ENCODE results near the gene SHD. TPM values are rescaled to one million over a fixed set of nuclear protein-coding genes. Genes with fewer than 3 reads are reported as not detected.

SHD gene
- total RNA-seq, 1 donor from 2014 or later, result not detected

DNA sequence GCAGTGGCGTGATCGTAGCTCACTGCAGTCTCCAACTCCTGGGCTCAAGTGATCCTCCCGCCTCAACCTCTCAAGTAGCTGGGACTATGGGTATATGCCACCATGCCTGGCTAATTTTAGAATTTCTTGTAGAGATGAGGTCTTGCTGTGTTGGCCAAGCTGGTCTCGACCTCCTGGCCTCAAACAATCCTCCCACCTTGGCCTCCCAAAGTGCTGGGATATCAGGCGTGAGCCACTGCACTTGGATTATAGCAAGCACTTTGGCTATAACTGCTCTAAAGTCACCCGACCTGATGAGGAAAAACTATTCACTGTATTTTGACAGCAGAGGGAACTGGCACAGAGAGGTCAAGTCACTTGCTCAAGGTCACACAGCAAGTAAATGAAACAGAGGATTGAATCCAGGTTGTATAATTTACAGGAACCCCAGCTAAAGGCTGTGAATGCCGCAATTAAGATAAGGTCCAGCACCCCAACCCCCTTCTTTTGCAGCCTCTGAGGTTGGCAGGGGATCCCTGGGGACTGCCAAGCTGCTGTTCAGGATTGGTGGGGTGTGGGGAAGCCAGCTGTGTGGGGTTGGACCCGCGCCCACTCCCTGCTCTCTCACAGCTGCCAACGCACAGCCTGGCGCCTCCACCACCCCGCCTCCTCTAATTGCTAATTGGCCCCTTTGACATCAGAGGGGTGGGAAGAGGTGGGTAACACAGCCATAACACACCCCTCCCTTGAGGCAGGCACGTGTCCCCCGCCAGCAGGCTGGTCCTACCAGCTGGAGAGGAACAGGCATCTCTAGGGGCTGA lies 17.1 kb downstream of the SHD start:
- no peak for DNase-seq (ENCODE audit: extremely low read depth, low read depth, low spot score)

DNA sequence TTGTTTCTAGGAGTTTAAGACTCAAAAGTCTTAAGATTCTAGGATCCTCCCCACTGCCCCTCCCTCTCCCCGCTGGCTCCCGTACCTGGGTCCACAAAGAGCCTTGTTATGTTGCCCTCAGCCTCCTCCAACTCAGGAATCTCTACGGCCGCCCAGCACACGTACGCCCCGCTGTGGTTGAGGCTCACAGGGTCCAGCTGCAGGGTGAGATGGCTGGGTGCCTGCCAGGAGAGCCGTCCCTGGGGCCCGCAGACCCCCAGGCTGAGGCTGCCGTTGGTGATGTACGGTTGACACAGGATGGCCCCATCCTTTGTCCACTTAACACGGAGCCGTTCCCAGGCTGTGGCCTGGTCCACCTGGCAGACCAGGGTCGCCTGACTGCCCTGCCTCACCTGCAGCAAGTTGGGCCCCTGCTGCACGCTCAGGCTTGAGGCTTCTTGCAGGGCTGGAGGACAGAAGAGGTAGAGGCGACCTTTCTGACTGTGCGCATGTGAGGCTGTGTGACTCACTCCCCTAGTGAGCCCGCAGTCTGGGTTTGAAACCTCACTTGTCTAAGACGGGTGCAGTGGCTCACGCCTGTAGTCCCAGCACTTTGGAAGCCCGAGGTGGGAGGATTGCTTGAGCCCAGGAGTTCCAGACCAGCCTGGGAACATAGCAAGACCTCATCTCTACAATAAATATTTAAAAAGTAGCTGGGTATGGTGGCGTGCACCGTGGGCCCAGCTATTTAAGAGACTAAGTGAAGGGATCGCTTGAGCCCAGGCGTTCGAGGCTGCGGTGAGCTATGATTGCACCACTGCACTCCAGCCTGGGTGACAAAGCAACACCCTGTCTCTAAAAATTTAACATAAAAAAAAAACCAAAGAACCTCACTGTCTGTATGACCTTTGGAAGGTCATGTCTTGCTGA lies 19.1 kb downstream of the SHD start:
- no peak for DNase-seq (ENCODE audit: extremely low read depth, low read depth, low spot score)

DNA sequence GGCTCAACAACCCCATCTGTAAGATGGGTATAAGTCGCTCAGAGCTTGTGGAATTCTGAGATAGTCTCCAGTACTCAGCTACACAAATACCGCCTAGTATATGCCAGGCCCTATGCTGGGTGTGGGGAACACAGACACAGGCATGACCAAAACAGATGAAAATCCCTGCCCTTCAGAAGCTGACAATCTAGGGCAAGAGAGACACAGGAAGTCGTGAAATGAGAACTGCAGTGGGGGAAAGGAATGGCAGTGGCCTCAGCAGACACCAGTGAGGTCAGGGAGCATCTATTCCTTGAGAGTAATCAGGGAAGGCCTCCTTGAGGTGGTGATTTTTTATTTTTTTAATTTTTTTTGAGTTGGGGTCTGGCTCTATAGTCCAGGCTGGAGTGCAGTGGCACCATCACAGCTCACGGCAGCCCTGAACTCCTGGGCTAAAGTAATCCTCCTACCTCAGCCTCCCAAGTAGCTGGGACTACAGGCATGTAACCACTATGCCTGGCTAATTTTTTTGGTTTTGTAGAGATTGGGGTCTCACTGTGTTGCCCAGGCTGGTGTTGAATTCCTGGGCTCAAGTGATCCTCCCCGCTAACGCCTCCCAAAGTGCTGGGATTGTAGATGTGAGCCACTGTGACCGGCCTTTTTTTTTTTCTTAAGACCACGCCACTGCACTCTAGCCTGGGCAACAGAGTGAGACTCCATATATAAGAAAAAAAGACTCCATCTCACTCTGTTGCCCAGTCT lies 19.9 kb downstream of the SHD start:
- DNase-seq (ENCODE audit: extremely low read depth, low read depth, low spot score), result no peak

GRCh38 chr19:4300589-4300988 lies 21.5 kb downstream of the SHD start:
- no peak for DNase-seq (ENCODE audit: extremely low read depth, low read depth, low spot score)

GRCh38 chr19:4301590-4302242 lies 22.6 kb downstream of the SHD start:
- DNase-seq (ENCODE audit: extremely low read depth, low read depth, low spot score), result no peak

DNA sequence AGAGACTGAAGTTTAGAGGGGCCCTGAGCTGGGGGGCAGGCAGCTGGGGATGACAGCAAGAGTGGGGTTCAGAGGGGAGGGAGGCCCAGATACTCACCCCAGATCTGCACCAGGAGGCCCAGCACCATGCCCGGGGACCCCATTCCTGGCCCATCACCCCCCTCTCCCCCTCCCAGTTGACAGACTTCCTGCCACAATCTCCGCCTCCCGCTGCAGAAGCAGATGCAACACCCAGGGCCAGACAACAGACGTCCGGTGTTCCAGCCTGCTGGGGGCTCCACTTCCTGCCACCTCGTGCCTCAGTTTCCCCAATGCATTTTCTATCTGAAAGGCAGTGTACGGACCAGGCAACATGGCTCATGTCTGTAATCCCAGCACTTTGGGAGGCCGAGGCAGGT lies 23.2 kb downstream of the SHD start, which contains the start of gene TMIGD2:
TSS of gene TMIGD2 (minus strand) at position 147 of the 398 bp plus-strand sequence. CDS start at position 143, 4 bp downstream.
- DNase-seq (ENCODE audit: extremely low read depth, low read depth, low spot score), result no peak

DNA sequence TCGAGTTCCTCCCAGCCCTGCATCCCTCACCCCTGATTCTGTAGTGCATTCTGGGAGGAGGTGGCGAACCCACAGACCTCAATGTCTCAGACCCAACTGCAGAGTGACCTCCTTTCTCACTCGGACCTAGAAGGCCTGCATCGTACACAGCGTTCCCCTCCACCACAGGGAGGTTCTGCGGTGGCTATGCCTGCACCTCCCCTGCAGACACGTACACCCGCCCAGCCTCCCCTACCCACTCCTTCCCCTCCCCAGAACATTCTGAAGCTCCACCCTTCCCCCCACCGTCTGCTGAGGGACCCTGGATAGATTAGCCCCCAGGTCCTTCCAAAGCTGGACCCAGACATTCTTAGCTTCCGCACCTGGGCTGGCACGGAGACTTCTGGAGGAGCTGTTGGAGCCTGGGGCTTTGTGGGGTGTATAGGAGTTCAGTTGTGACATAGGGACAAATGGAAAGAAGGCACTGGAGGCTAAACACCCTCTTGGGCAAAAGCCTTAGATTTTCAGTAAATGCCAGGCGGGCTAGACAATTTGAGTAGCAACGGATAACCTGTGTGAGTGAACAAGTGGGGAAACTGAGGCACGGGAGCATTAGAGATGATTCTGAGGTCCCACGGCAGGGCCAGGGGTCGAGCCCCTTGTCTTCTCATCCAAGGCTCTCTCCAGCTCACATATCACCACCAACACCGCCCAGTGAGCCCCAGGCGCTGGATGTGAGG lies 24.9 kb downstream of the SHD start:
- DNase-seq (ENCODE audit: extremely low read depth, low read depth, low spot score), result no peak

DNA sequence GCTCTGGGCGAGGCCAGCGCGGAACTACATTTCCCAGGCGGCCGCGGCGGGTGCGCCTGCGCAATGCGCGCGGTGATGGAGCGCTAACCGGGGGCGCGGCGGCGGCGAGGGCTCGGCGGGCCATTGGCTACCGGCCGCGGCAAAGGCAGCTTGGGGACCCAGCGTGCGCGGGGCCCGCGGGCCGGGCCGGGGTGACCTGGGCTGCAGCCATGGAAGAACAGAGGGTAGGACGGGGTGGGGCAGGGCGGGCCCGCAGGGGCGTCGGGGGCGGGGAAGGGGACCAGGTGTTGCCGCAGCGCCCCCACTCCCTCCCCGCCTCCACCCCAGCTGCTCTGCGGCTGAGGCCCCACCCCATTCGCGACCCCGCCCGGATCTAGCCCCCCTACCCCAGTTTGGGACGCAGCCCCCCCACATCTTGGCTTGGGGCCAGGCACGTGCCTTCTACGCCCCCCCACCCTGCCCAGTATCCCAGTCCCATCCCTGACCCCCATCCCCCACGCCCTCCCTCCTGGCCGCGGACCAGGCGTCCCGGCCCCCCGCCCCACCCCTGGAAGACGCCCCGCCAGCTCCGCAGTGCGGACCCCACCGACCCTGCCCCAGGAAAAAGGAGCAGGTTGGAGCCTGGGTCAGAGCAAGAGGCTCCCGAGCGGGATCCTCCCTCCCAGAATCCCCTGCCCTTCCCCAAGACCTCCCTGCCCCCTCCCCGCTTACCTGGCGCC lies 25.6 kb downstream of the SHD start, which contains the start of gene FSD1:
TSS of gene FSD1 (plus strand) at position 61 of the 719 bp plus-strand sequence. CDS start at position 210, 149 bp downstream.
- DNase-seq (ENCODE audit: extremely low read depth, low read depth, low spot score), result no peak

- no peak for DNase-seq (ENCODE audit: extremely low read depth, low read depth, low spot score)
Measured at GRCh38 chr19:4305257-4305612, 26.2 kb downstream of the SHD start.

DNA sequence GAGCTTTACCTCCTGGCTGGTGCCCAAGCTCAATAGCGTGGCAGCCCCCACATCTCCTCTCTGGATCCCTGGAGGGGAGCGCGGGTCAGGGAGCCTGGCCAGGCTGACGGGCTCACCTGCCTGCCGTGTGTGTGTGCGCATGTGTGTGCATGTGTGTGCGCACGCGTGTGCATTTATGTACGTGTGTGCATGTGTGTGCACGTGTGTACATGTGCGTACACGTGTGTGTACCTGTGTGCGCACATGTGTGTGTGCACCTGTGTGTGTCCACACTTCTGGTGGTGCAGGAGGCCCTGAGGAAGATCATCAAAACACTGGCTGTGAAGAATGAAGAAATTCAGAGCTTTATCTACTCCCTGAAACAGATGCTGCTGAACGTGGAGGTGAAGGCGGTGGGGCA lies 26.6 kb downstream of the SHD start:
- no peak for DNase-seq (ENCODE audit: extremely low read depth, low read depth, low spot score)

DNA sequence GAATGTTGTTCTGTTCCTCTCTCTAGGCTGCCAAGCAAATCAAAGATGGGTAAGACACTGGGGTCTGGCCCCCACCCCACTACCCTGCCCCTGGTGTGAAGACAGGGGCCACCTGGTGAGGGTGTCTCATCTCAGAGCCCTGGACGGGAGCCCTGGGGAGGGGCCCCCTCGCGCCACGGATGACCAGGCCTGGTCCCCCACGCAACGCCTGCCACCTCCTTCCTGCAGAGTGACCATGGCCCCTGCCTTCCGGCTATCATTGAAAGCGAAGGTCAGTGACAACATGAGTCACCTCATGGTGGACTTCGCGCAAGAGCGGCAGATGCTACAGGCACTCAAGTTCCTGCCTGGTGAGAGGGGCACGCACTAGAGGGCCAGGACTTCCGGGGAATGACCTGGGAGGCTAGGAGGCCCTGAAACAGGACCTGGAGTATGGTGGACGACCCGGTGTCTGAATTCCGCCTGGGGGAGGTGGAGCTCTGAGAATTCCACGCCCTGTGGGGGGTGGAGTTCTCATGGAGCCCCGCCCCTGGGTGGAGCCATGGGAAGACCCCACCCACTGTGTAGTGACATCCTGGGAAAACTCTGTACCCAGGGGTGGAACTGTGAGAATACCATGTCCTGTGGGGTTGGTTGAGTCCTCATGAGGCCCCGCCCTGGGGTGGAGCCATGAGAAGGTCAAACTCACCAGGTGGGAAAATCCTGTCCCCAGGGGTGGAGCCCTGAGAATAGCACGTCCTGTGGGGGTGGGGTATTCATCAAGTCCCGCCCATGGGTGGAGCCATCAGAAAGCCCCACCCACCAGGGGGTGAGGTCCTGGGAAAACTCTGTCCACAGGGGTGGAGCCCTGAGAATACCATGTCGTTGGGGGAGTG lies 31.4 kb downstream of the SHD start:
- no peak for DNase-seq (ENCODE audit: extremely low read depth, low read depth, low spot score)

GRCh38 chr19:4313847-4314490 lies 34.9 kb downstream of the SHD start:
- no peak for DNase-seq (ENCODE audit: extremely low read depth, low read depth, low spot score)

DNA sequence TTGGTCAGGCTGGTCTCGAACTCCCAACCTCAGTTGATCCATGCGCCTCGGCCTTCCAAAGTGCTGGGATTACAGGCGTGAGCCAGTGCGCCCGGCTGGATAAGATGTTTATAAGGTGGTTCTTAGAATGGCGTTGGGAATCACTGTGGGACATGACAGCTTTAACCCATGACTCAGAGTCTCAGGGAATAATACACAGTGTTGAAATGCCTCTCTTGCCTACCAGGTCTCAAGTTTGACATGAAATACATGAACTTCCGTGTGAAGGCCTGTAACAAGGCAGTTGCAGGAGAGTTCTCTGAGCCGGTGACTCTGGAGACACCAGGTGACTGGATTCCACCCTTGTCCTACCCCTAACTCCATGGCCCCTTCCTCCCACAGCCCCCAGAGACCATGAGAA lies 37.9 kb downstream of the SHD start:
- DNase-seq (ENCODE audit: extremely low read depth, low read depth, low spot score), result no peak

GRCh38 chr19:4318460-4318859 lies 39.4 kb downstream of the SHD start:
- no peak for DNase-seq (ENCODE audit: extremely low read depth, low read depth, low spot score)

DNA sequence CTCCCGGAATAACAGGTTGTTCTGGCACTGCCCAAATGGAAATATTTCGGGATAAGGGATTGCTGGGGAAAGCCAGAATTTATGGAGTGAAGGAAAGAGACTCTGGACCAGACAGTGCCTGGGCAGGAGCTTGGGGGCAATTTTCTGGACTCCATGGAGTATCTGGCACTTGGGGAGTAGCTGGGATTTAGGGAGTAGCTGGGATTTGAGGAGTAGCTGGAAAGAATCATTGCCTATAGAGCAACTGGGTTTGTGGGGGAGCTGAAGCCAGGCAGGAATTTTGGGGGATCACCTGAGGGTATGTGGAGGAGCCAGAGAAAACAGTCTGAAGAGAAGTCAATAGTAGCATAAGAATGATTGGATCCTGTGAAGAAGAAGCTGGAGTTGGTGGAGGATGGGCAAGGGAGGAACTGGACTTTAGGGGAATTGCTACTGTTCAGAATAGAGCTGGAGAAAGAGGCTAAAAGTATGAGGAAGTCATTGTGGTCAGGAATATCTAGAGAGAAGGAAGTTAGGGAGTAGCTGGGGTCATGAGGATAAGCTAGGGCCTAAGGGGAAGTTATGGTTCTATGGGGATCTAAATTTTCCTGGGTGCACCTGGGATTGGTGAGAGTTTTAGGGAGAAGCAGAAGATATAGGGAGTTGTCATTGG lies 40.1 kb downstream of the SHD start:
- no peak for DNase-seq (ENCODE audit: extremely low read depth, low read depth, low spot score)

DNA sequence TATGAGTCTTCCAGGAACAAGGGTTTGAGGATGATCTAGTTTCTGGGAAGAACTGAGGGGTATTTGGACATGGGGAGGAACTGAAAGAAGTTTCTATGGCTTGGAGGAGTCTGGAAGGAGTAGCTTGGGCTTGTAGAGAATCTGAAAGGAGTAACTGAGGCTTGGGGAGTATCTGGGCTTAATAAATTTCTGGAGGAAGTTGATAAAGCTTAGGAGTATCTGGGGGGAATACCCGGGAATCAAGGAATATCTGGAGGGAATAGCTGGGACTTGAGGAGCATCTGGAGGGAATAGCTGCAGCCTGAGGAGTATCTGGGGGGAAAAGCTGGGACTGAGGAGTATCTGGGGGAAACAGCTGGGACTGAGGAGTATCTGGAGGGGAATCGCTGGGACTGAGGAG lies 41.4 kb downstream of the SHD start:
- DNase-seq (ENCODE audit: extremely low read depth, low read depth, low spot score), result no peak

GRCh38 chr19:4322942-4323665 lies 44.0 kb downstream of the SHD start:
- no peak for DNase-seq (ENCODE audit: extremely low read depth, low read depth, low spot score)

Measured in glomerular endothelial cell (primary cell).